Right ventricle myocardium superior (tissue), 1 donor: ENCODE data around the gene PSMB4. TPM values are rescaled to one million over a fixed set of nuclear protein-coding genes. Genes with fewer than 3 reads are reported as not detected.
"Not testable (repeated sequence)": the region's sequence is repeated elsewhere in the genome, so short reads cannot be mapped to it uniquely, and the experiment has no call there.

Experiments used
- ATAC-seq: fragments of 200-7000 bp; cut with Tn5 transposase; one replicate; pipeline ENCODE4 v1.9.1; 2020; ENCODE audit warnings: mild to moderate bottlenecking; ENCODE audit not compliant: poor library complexity
- DNase-seq: peaks from one replicate; pipeline ENCODE4 v3.0.0-alpha.2; 2020
- intact Hi-C: fragments of 100-400 bp; cut with DNase I; formaldehyde crosslinking; loops from one replicate; pipeline ENCODE4 v1.11.2; 2022
- total RNA-seq: library from RNA; stranded (reverse); fragmentation: NEBNext Ultra II Directional; extraction: Animal tissue kit (Norgen Biotek cat#: 25700); gene quantifications from one replicate; pipeline ENCODE4 v1.2.1, GENCODE V29; 2021
- donor health status: DM: no; HTN: yes; CAD: no; lungs with severe emphysema.

PSMB4 gene
- total RNA-seq, 1 donor from 2014 or later = 177 TPM

DNA sequence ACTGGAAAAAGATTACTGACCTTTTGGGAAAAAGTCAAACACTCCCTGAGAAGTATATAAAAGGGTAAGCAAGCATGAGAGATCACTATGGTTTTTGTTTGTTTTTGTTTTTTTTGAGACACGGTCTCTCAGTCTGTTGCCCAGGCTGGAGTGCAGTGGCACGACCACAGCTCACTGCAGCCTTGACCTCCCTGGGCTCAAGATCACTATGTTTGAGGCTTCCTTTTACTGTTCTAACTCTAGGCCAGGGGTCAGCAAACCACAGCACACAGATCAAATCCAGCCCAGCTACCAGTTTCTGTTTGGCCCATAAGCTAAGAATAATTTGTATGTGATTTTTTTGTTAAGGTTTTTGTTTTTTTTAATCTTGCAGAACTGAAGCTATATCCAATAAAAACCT is 25.7 kb downstream of the PSMB4 start:
- ATAC-seq (no peak), DNase-seq (no peak)
- intact Hi-C loops = no loop called here

DNA sequence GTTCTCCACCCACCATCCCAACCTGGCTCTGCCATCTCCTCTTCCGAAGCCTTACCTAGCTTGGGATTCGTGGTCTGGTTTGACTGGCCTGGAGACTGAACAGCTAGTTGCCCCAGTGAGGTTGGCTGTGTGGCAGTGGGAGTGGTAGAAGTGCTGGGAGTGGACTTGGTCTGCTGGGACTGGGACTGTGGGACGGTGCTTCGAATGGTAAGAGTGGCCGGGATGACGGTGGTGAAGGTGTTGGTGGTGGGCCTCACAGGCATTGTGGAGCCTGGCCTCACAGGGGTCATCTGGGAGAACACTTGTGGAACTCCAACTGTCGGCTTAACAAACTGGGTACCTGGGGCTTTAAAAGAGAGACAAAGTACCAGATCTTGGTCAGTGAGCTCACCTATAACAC is 28.7 kb downstream of the PSMB4 start:
- ATAC-seq (no peak), DNase-seq (no peak)
- intact Hi-C loops = no loop called here

DNA sequence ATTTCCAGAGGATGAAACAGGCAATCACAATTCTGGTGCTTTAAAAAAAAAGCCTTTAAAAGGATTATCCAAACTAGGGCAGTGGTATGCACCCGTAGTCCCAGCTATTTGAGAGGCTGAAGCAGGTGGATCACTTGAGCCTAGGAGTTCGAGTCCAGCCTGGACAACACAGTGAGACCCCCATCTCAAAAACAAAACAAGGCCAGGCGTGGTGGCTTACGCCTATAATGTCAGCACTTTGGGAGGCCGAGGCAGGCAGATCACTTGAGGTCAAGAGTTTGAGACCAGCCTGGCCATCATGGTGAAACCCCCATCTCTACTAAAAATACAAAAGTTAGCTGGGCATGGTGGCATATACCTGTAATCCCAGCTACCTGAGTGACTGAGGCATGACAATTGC is 34.5 kb downstream of the PSMB4 start:
- DNase-seq, ATAC-seq, intact Hi-C loops: not testable (repeated sequence)

DNA sequence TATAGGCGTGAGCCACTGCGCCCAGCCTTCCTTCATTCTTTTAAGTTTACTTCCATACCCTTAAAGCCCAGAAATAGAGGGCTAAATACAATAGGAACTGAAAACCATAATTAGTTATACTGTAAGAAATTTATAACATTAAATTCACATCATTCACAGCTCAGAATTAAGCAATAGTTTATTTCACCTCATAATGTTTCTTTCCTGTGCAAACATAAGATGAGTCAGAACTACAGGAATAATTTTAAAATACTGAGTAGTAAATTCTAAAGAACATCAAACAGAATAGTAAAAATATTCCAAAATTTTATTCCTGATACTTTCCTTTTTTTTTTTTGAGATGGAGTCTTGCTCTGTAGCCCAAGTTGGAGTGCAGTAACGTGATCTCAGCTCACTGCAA is 35.8 kb downstream of the PSMB4 start:
- intact Hi-C loops = no loop called here

DNA sequence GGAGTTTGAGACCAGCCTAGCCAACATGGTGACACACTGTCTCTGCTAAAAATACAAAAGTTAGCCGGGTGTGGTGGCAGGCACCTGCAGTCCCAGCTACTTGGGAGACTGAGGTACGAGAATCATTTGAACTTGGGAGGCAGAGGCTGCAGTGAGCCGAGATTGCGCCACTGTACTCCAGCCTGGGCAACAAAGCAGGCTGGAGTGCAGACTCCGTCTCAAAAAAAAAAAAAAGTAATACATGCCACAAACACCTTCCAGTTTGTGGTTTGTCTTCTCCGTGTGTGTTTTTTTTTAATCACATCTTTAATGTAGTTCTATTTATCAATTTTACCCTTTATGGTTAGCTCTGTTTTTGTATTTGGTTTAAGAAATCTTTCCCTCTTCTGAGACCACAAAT is 37.6 kb downstream of the PSMB4 start:
- DNase-seq (no peak), ATAC-seq (no peak)
- intact Hi-C loops = no loop called here

More for the DNA sequence above, 35.8 kb downstream of the PSMB4 start:
- ATAC-seq (no peak), DNase-seq (no peak)

DNA sequence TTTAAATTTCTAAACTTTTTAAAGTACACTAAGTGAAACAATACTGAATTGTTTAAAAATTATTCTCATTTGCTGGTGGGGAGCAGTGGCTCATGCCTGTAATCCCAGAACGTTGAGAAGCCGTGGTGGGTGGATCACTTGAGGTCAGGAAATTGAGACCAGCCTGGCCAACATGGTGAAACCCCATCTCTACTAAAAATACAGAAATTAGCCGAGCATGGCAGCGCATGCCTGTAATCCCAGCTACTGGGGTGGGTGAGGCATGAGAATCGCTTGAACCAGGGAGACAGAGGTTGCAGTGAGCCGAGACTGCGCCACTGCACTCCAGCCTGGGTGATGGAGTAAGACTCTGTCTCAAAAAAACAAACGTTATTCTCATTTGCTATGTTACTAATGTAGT is 38.0 kb downstream of the PSMB4 start:
- ATAC-seq, intact Hi-C loops, DNase-seq: not testable (repeated sequence)

DNA sequence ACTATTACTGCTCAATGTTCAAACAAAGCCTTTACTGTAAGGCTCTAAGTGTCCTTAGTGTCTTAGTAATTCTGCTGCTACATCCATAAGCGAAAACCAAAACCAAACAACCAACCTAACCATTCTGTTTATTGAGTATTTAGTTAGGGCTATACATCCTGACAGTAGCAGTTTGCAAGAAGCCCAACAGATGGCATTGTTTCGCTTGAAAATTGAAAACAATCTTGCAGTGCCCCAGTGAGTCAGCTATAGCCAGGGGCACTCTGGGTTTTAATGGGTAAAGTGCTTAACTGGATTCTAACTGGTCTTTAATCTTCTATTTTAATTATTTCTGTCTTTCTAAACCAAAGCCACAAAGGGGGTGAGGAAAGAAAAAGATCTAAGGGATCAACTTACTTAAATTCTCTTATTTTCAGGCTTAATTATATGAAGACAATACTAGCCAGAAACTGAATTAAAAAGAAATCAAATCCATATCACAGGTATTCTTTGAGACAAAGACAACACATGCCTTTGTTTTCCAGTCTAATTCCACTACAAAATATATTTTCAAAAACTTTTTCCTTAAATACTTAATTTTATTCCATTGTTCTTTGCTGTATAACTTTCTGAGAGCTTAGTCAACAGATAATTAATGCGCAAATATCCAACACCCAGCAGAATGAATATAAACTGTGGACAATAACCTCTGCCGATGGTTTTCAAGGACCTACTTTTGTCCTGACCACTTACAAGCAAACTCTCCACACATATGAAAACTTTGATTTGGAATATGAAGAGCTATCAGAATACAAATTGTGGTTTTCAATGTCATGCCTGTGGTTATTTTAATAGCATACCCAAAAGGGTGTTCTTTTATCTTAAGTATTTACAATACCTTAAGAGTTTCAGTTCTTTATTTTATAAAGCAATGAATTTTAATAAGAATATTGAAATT is 44.7 kb downstream of the PSMB4 start:
- ATAC-seq (peak; percentile 92), DNase-seq (no peak)
- intact Hi-C loops = no loop called here

DNA sequence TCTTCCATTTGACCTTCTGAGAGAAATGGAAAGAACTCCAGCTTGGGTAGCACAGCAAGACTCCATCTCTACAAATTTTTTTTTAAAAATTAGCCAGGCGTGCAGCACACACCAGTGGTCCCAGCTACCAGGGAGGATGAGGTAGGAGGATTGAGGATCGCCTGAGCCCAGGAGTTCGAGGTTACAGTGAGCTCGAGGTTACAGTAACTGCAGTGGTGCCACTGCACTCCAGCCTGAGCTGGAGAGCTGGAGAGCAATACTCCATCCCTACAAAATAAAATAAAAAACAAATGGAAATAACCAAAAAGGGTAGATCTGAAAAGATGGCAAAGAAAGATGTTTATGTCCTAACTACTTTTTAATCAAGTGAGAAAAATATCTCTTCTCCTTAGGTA is 45.4 kb downstream of the PSMB4 start:
- intact Hi-C loops = no loop called here
- no peak for ATAC-seq
- DNase-seq = no peak

DNA sequence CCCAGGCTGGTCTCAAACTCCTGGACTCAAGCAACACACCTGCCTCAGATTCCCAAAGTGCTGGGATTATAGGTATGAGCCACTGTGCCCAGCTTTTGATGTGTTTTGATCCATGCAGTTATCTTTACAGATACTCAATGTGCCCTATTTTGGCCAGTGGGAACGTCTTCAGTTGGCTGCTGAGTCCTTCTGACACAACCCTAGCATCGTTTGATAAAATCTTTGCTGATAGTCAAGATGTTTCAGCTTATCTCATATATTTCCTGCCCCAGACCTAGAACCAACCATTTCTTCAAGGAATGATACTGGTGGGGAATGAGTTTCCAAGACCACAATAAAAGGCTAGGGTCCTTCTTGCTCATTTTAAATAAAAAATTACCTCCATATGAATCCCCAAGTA is 48.3 kb downstream of the PSMB4 start:
- ATAC-seq = no peak
- intact Hi-C loops = no loop called here
- no peak for DNase-seq

Other genes starting within 250 kb of the PSMB4 start
- 1.5 TPM for gene TNFAIP8L2, start 242.9 kb upstream of the PSMB4 start, total RNA-seq
- gene LYSMD1, start 233.7 kb upstream of the PSMB4 start, total RNA-seq = 10.7 TPM
- 17.5 TPM for gene SCNM1, start 233.4 kb upstream of the PSMB4 start, total RNA-seq
- not detected for gene TMOD4, start 223.6 kb upstream of the PSMB4 start, total RNA-seq
- 37.5 TPM for gene VPS72, start 209.4 kb upstream of the PSMB4 start, total RNA-seq
- gene PIP5K1A, start 201.0 kb upstream of the PSMB4 start, total RNA-seq = 33.5 TPM
- 138 TPM for gene PSMD4, start 144.8 kb upstream of the PSMB4 start, total RNA-seq
- 12.4 TPM for gene ZNF687, start 117.3 kb upstream of the PSMB4 start, total RNA-seq
- gene PI4KB, start 72.2 kb upstream of the PSMB4 start, total RNA-seq = 41.0 TPM
- 16.3 TPM for gene RFX5, start 52.3 kb upstream of the PSMB4 start, total RNA-seq
- gene SELENBP1, start 26.9 kb upstream of the PSMB4 start, total RNA-seq = 119 TPM
- 42.0 TPM for gene POGZ, start 59.9 kb downstream of the PSMB4 start, total RNA-seq
- 0.27 TPM for gene CGN, start 111.8 kb downstream of the PSMB4 start, total RNA-seq
- gene TUFT1, start 140.7 kb downstream of the PSMB4 start, total RNA-seq = 3.4 TPM
- gene SNX27, start 212.5 kb downstream of the PSMB4 start, total RNA-seq = 30.4 TPM